ENCODE results near the gene SLC6A1. TPM values are rescaled to one million over a fixed set of nuclear protein-coding genes. Genes with fewer than 3 reads are reported as not detected.

The SLC6A1 gene
- total RNA-seq, 1 donor from 2014 or later = 0.77 TPM

GRCh38 chr3:10994306-10994705, 1.8 kb downstream of the SLC6A1 start:
- intact Hi-C loops (cut with micrococcal nuclease) = no loop called here

GRCh38 chr3:10995871-10996270, 3.3 kb downstream of the SLC6A1 start:
- DNase-seq = no peak
- H3K36me3 ChIP-seq = no peaks in the 10 kb centered on the region
- H3K9me3 ChIP-seq (replicated peaks) = no peaks in the 10 kb centered on the region
- H3K27ac ChIP-seq (replicated peaks) = no peak overlapping the region
- peaks cover 96% of the 10 kb centered on the region for H3K27me3 ChIP-seq (ENCODE audit: low read depth)
- intact Hi-C loops (cut with micrococcal nuclease) = no loop called here
- peaks cover 15% of the 10 kb centered on the region for H3K4me1 ChIP-seq
- TF ChIP-seq, protein P1, sequence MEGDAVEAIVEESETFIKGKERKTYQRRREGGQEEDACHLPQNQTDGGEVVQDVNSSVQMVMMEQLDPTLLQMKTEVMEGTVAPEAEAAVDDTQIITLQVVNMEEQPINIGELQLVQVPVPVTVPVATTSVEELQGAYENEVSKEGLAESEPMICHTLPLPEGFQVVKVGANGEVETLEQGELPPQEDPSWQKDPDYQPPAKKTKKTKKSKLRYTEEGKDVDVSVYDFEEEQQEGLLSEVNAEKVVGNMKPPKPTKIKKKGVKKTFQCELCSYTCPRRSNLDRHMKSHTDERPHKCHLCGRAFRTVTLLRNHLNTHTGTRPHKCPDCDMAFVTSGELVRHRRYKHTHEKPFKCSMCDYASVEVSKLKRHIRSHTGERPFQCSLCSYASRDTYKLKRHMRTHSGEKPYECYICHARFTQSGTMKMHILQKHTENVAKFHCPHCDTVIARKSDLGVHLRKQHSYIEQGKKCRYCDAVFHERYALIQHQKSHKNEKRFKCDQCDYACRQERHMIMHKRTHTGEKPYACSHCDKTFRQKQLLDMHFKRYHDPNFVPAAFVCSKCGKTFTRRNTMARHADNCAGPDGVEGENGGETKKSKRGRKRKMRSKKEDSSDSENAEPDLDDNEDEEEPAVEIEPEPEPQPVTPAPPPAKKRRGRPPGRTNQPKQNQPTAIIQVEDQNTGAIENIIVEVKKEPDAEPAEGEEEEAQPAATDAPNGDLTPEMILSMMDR (IDR thresholded peaks at IDR 0.05; ENCODE audit: borderline replicate concordance) = no peak
- H3K4me3 ChIP-seq = no peak overlapping the region

More at GRCh38 chr3:10994306-10994705, 1.8 kb downstream of the SLC6A1 start:
- Histone ChIP-seq H3K9me3 (replicated peaks) (no peaks in the 10 kb centered on the region), H3K27me3 (ENCODE audit: low read depth) (peaks cover 95% of the 10 kb centered on the region), H3K4me3 (no peak overlapping the region), H3K4me1 (peaks cover 15% of the 10 kb centered on the region), H3K27ac (replicated peaks) (no peak overlapping the region), H3K36me3 (no peaks in the 10 kb centered on the region)
- TF ChIP-seq, protein P1 (IDR thresholded peaks at IDR 0.05; ENCODE audit: borderline replicate concordance) = no peak
- DNase-seq = no peak

GRCh38 chr3:10996345-10997013, 3.9 kb downstream of the SLC6A1 start:
- peaks cover 15% of the 10 kb centered on the region for H3K4me1 ChIP-seq
- no peaks in the 10 kb centered on the region for H3K9me3 ChIP-seq (replicated peaks)
- peaks cover 96% of the 10 kb centered on the region for H3K27me3 ChIP-seq (ENCODE audit: low read depth)
- no peak for DNase-seq
- no peak overlapping the region for H3K27ac ChIP-seq (replicated peaks)
- no peak overlapping the region for H3K4me3 ChIP-seq
- no peaks in the 10 kb centered on the region for H3K36me3 ChIP-seq
- intact Hi-C loops (cut with micrococcal nuclease) = no loop called here
- TF ChIP-seq, protein P1 (IDR thresholded peaks at IDR 0.05; ENCODE audit: borderline replicate concordance) = no peak

DNA sequence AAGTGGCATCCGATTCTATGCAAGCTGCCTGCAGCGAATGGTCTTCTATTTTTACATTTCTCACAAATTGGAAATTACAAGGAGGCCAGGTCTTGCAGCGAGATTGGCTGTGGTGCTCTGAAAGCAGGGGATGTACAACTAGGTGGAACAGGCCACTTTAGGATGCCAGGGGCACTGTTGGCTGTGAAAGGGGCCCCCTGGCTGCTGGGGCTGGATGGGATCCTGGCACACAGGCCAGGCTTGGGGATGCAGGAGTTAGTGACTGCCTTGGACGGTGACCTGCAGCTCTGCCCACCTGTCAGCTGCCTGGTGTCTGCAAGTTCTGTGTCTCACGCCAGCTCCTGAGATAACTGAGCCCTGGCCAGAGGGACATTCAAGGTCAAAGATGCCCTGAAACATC, 4.6 kb downstream of the SLC6A1 start:
- H3K9me3 ChIP-seq (replicated peaks) = no peaks in the 10 kb centered on the region
- no peak for DNase-seq
- intact Hi-C loops (cut with micrococcal nuclease) = no loop called here
- H3K27me3 ChIP-seq (ENCODE audit: low read depth) = peaks cover 96% of the 10 kb centered on the region
- H3K27ac ChIP-seq (replicated peaks) = no peak overlapping the region
- no peak overlapping the region for H3K4me3 ChIP-seq
- no peaks in the 10 kb centered on the region for H3K36me3 ChIP-seq
- peaks cover 12% of the 10 kb centered on the region for H3K4me1 ChIP-seq
- TF ChIP-seq, protein P1 (IDR thresholded peaks at IDR 0.05; ENCODE audit: borderline replicate concordance) = no peak

DNA sequence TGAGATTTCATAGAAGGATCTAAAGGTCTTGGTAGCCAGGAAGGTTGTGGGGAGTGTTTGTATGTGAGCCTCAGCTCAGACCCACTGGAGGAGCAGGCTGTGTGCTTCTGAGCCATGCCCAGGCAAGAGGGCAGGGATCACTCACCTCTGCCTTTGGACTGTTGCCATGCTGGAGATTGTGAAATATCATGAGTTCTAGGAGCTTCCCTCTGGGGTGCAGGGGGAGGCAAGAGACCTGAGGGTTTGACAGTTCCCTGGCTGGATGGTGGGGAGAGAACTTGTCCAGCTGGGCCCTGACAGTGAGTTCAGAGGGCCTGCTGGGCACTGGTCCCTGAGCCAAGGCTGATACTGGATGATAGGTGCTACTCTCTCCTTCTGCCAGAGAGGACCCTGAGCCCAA, 6.0 kb downstream of the SLC6A1 start:
- Histone ChIP-seq H3K4me3 (no peak overlapping the region), H3K27ac (replicated peaks) (no peak overlapping the region), H3K9me3 (replicated peaks) (no peaks in the 10 kb centered on the region), H3K36me3 (no peaks in the 10 kb centered on the region), H3K27me3 (ENCODE audit: low read depth) (peaks cover 98% of the 10 kb centered on the region), H3K4me1 (peaks cover 8% of the 10 kb centered on the region)
- DNase-seq = no peak
- intact Hi-C loops (cut with micrococcal nuclease) = no loop called here
- TF ChIP-seq, protein P1 (IDR thresholded peaks at IDR 0.05; ENCODE audit: borderline replicate concordance) = no peak
